Measurements from ENCODE around the gene FAM170B. TPM values are rescaled to one million over a fixed set of nuclear protein-coding genes. Genes with fewer than 3 reads are reported as not detected.

The FAM170B gene
- total RNA-seq, 1 experiment from 2014 or later: not detected

- TF ChIP-seq FOXJ3 (CRISPR knock-in tag; IDR thresholded peaks at IDR 0.05; ENCODE audit: borderline replicate concordance) (no peak), TEAD1 (CRISPR knock-in tag; IDR thresholded peaks at IDR 0.05) (no peak), GRHL2 (CRISPR knock-in tag; IDR thresholded peaks at IDR 0.05; ENCODE audit: insufficient replicate concordance, severe bottlenecking) (no peak), ELF4 (CRISPR knock-in tag; IDR thresholded peaks at IDR 0.05; ENCODE audit: low read depth) (no peak), ZSCAN18 (CRISPR knock-in tag; IDR thresholded peaks at IDR 0.05) (no peak), ARID4B (CRISPR knock-in tag; IDR thresholded peaks at IDR 0.05; ENCODE audit: borderline replicate concordance) (no peak), ATF1 (CRISPR knock-in tag; IDR thresholded peaks at IDR 0.05) (no peak)
Measured at GRCh38 chr10:49129376-49129775, 4.4 kb downstream of the FAM170B start (continued).

- H3K4me1 Mint-ChIP-seq: no peaks in the 10 kb centered on the region
- ChIA-PET POLR2A (no interaction called here), CTCF (interaction anchor here (1.3 kb wide), 1 partner anchor 33 kb away, joined by 3 read pairs; no protein-coding TSS in a partner anchor)
- ATAC-seq (no peak), DNase-seq (ENCODE audit: low spot score) (no peak)
- peaks cover 6% of the 10 kb centered on the region; the same call in 1 of the 2 replicates for H3K27me3 Mint-ChIP-seq (ENCODE audit: low read depth)
- no peaks in the 10 kb centered on the region for H3K36me3 Mint-ChIP-seq
- TF ChIP-seq MAX (CRISPR knock-in tag; IDR thresholded peaks at IDR 0.05): no peak
- TF ChIP-seq CTCF (IDR thresholded peaks at IDR 0.05): no peak
- no peak for TF ChIP-seq RORB (CRISPR knock-in tag; IDR thresholded peaks at IDR 0.05)
- TF ChIP-seq KAT7 (CRISPR knock-in tag; IDR thresholded peaks at IDR 0.05; ENCODE audit: borderline replicate concordance): no peak
- no peak for TF ChIP-seq GRHL2 (CRISPR knock-in tag; IDR thresholded peaks at IDR 0.05; ENCODE audit: insufficient replicate concordance, severe bottlenecking)
- no peak for TF ChIP-seq PREB (CRISPR knock-in tag; IDR thresholded peaks at IDR 0.05; ENCODE audit: borderline replicate concordance)
- TF ChIP-seq HMGA2 (CRISPR knock-in tag; IDR thresholded peaks at IDR 0.05): no peak
- peaks cover 17% of the 10 kb centered on the region for H3K9me3 Mint-ChIP-seq
- no peak overlapping the region for H3K4me3 Mint-ChIP-seq
- H3K27ac Mint-ChIP-seq: no peak overlapping the region
Measured at GRCh38 chr10:49128854-49129253, 5.0 kb downstream of the FAM170B start.
